Measurements from ENCODE around the gene SH3RF2. TPM values are rescaled to one million over a fixed set of nuclear protein-coding genes. Genes with fewer than 3 reads are reported as not detected.

Gene SH3RF2
- total RNA-seq, 4 donors from 2014 or later: 67.9 to 172 (median 96.3) TPM

DNA sequence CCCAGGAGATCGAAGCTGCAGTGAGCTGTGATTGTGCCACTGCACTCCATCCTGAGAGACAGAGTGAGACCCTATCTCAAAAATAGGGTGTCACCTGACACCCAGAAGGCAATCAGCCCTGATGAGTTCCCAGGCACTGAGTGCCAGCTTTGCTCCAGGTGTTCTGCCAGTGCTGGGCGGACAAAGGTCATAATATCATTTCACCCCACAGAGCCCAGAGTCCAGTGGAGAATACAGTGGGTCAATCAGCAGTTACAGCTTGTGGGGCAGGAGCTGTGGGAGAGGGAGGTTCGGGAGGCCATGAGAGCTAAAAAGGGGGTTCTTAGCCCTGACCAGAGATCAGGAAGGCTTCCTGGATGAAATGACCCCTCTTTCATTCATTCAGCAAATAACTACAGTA is 24.4 kb upstream of the SH3RF2 start:
- Histone ChIP-seq H3K27me3 (no peaks in the 10 kb centered on the region), H3K4me3 (no peak overlapping the region), H3K4me1 (no peaks in the 10 kb centered on the region), H3K27ac (no peak overlapping the region), H3K9me3 (no peaks in the 10 kb centered on the region), H3K36me3 (no peaks in the 10 kb centered on the region)
- WGBS, 2 donors (ENCODE audit: low coverage in 1 of 2): 83% methylated on average over 3 of the region's 3 CpGs; no CpG with 5 or more reads in 1 of the 2 donors
- intact Hi-C loops (cut with DNase I; ENCODE audit: low total_unique reads): no loop called here
- DNase-seq: no peak
- no peak for TF ChIP-seq POLR2A (IDR thresholded peaks at IDR 0.05)
- TF ChIP-seq POLR2AphosphoS5 (IDR thresholded peaks at IDR 0.05): no peak
- TF ChIP-seq, protein P1, sequence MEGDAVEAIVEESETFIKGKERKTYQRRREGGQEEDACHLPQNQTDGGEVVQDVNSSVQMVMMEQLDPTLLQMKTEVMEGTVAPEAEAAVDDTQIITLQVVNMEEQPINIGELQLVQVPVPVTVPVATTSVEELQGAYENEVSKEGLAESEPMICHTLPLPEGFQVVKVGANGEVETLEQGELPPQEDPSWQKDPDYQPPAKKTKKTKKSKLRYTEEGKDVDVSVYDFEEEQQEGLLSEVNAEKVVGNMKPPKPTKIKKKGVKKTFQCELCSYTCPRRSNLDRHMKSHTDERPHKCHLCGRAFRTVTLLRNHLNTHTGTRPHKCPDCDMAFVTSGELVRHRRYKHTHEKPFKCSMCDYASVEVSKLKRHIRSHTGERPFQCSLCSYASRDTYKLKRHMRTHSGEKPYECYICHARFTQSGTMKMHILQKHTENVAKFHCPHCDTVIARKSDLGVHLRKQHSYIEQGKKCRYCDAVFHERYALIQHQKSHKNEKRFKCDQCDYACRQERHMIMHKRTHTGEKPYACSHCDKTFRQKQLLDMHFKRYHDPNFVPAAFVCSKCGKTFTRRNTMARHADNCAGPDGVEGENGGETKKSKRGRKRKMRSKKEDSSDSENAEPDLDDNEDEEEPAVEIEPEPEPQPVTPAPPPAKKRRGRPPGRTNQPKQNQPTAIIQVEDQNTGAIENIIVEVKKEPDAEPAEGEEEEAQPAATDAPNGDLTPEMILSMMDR (IDR thresholded peaks at IDR 0.05): no peak
- no peak for TF ChIP-seq EP300 (IDR thresholded peaks at IDR 0.05; ENCODE audit: low read depth)
- in situ Hi-C loops (cut with MboI; ENCODE audit: low pct_ligation_motif_present in 1 of 4, low pct_unique_long_range_greater_than_20kb in 1 of 4, low sequenced_read_pairs in 3 of 4): loop anchor here in 1 of 4 donors (25.0 kb wide), 1 partner anchor 150 kb away; no protein-coding TSS in a partner anchor

DNA sequence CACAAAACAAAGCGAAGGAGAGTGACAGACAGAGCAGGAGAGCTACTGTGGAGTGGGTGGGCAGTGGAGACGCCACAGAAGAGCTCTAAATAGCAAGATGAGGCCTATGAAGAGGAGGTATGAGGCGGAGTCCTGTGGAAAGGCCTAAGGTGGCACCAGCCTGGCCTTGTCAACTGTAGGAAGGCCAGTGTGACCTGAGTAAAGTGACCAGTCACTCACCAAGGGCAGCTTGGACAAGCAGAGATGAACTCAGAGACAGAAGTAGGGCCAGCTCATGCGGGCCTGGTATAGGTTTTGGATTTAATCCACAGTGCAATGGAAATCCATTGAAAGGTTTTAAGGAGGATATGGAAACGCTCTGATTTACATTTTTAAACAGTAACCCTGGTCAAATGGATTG is 23.8 kb upstream of the SH3RF2 start:
- DNase-seq: no peak
- Histone ChIP-seq H3K27ac (no peak overlapping the region), H3K4me1 (no peaks in the 10 kb centered on the region), H3K4me3 (no peak overlapping the region), H3K9me3 (no peaks in the 10 kb centered on the region), H3K36me3 (no peaks in the 10 kb centered on the region), H3K27me3 (no peaks in the 10 kb centered on the region)
- WGBS, 2 donors (ENCODE audit: low coverage in 1 of 2): 83 to 93% methylated on average over 5 of the region's 5 CpGs
- intact Hi-C loops (cut with DNase I; ENCODE audit: low total_unique reads): no loop called here
- in situ Hi-C loops (cut with MboI; ENCODE audit: low pct_ligation_motif_present in 1 of 4, low pct_unique_long_range_greater_than_20kb in 1 of 4, low sequenced_read_pairs in 3 of 4): loop anchor here in 1 of 4 donors (25.0 kb wide), 1 partner anchor 150 kb away; no protein-coding TSS in a partner anchor
- TF ChIP-seq POLR2AphosphoS5 (IDR thresholded peaks at IDR 0.05) (no peak), EP300 (IDR thresholded peaks at IDR 0.05; ENCODE audit: low read depth) (no peak)

DNA sequence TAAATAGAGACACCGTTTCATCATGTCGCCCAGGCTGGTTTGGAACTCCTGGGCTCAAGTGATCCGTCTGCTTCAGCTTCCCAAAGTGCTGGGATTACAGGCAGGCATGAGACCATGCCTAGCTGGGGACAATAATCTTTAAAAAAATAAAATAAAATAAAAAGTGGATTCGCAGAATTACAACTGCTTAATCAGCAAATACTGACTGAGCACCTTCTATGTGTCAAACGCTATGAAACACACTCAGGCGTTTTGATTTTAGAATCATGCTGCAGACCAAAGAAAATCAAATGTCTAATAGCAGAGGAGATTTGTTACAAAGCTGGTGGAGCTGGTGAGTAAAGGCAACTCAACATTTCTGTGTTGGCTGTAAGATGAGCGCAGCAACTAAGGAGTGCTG is 22.7 kb upstream of the SH3RF2 start:
- no peaks in the 10 kb centered on the region for H3K4me1 ChIP-seq
- no peaks in the 10 kb centered on the region for H3K9me3 ChIP-seq
- intact Hi-C loops (cut with DNase I; ENCODE audit: low total_unique reads): no loop called here
- in situ Hi-C loops (cut with MboI; ENCODE audit: low pct_ligation_motif_present in 1 of 4, low pct_unique_long_range_greater_than_20kb in 1 of 4, low sequenced_read_pairs in 3 of 4): loop anchor here in 1 of 4 donors (25.0 kb wide), 1 partner anchor 149 kb away; no protein-coding TSS in a partner anchor
- 91 to 93% methylated on average over 6 to 7 of the region's 7 CpGs for WGBS, 2 donors (ENCODE audit: low coverage in 1 of 2)
- TF ChIP-seq EP300 (IDR thresholded peaks at IDR 0.05; ENCODE audit: low read depth): no peak
- TF ChIP-seq, protein P1 (IDR thresholded peaks at IDR 0.05): no peak
- no peak for TF ChIP-seq POLR2A (IDR thresholded peaks at IDR 0.05)
- TF ChIP-seq POLR2AphosphoS5 (IDR thresholded peaks at IDR 0.05): no peak
- H3K27ac ChIP-seq: no peak overlapping the region
- no peak for DNase-seq
- no peaks in the 10 kb centered on the region for H3K27me3 ChIP-seq
- no peaks in the 10 kb centered on the region for H3K36me3 ChIP-seq
- no peak overlapping the region for H3K4me3 ChIP-seq

DNA sequence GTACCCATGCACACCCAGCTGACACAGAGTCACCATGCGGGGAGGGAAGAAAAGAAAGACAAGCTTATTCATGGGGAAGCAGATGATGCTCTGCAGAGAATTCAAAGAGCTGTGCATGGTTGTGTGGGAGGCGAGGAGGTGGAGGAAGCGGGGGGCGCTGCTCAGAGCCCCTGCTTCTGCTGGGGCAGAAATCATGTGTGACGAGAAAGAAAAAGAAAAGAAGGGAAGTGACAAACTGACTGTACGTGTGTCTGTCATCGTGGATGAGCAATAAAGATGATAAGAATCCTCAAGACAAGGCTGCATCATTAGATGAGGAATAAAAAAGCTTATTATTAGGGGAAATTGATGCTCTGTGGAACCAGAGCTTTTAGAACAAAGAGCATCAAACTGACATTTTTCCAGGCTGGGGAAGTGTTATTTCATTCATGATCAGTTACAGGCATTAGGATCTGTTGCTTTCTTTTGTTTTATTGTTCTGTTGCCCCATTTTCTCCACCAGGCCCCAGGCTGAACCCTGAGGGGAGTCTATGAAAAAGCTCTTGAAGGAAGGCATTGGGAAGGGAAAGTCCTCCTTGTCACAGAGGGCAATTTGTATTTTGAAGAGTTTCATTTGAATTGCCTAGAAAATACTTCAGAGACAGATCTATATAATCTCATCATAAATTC is 20.3 kb upstream of the SH3RF2 start:
- in situ Hi-C loops (cut with MboI; ENCODE audit: low pct_ligation_motif_present in 1 of 4, low pct_unique_long_range_greater_than_20kb in 1 of 4, low sequenced_read_pairs in 3 of 4): loop anchor here in 1 of 4 donors (25.0 kb wide), 1 partner anchor 146 kb away; no protein-coding TSS in a partner anchor
- WGBS, 2 donors (ENCODE audit: low coverage in 1 of 2): 73 to 87% methylated on average over 7 of the region's 7 CpGs
- Histone ChIP-seq H3K27me3 (no peaks in the 10 kb centered on the region), H3K27ac (no peak overlapping the region), H3K9me3 (no peaks in the 10 kb centered on the region), H3K4me3 (no peak overlapping the region), H3K4me1 (no peaks in the 10 kb centered on the region), H3K36me3 (no peaks in the 10 kb centered on the region)
- intact Hi-C loops (cut with DNase I; ENCODE audit: low total_unique reads): no loop called here
- no peak for DNase-seq
- no peak for TF ChIP-seq POLR2A (IDR thresholded peaks at IDR 0.05)
- no peak for TF ChIP-seq EP300 (IDR thresholded peaks at IDR 0.05; ENCODE audit: low read depth)
- TF ChIP-seq, protein P1 (IDR thresholded peaks at IDR 0.05): no peak
- no peak for TF ChIP-seq POLR2AphosphoS5 (IDR thresholded peaks at IDR 0.05)
